Neuronal stem cell (in vitro differentiated cells): ENCODE measurements around the gene SMIM35.
A peak's percentile ranks its signal among the peaks of the same experiment; 100 is the strongest.

Experiments
- DNase-seq: peaks from one replicate; pipeline ENCODE4 v3.0.0-alpha.2; 2013; ENCODE audit warnings: low spot score
- H2AFZ ChIP-seq: one replicate; pipeline ENCODE4 v1.6.1; 2013; ENCODE audit warnings: mild to moderate bottlenecking, low read length, inconsistent platforms
- H2AK5ac ChIP-seq: 2 replicates; pipeline ENCODE4 v1.6.1; 2013; ENCODE audit warnings: low read depth, mild to moderate bottlenecking, inconsistent platforms, low read length, moderate library complexity, mixed read lengths
- H2BK120ac ChIP-seq: 2 replicates; pipeline ENCODE4 v1.6.1; 2013; ENCODE audit warnings: low read depth, mild to moderate bottlenecking, inconsistent platforms, low read length, moderate library complexity, mixed read lengths
- H2BK12ac ChIP-seq: one replicate; pipeline ENCODE4 v1.6.1; 2013; ENCODE audit warnings: low read length, inconsistent platforms
- H2BK15ac ChIP-seq: 2 replicates; pipeline ENCODE4 v1.6.1; 2013; ENCODE audit warnings: mild to moderate bottlenecking, low read length, inconsistent platforms, mixed read lengths
- H2BK5ac ChIP-seq: one replicate; pipeline ENCODE4 v1.6.1; 2013; ENCODE audit warnings: inconsistent platforms, mild to moderate bottlenecking, low read length, moderate library complexity
- H3K14ac ChIP-seq: one replicate; pipeline ENCODE4 v1.6.1; 2013; ENCODE audit warnings: low read length, inconsistent platforms
- H3K18ac ChIP-seq: 2 replicates; pipeline ENCODE4 v1.6.1; 2013; ENCODE audit warnings: low read length, inconsistent platforms
- H3K23ac ChIP-seq: 2 replicates; pipeline ENCODE4 v1.6.1; 2013; ENCODE audit warnings: low read depth, mild to moderate bottlenecking, mixed read lengths, low read length, inconsistent platforms; ENCODE audit not compliant: poor library complexity
- H3K27ac ChIP-seq: replicated peaks from 3 replicates; pipeline ENCODE4 v1.5.1; 2013; ENCODE audit warnings: low read length, inconsistent platforms
- H3K27me3 ChIP-seq, 3 experiments: 2 replicates each; pipeline ENCODE4 v1.6.1; 2013; ENCODE audit warnings: low read length in 3 of 3, mild to moderate bottlenecking in 2 of 3, inconsistent platforms in 1 of 3, low read depth in 1 of 3, mixed read lengths in 1 of 3, moderate library complexity in 1 of 3; ENCODE audit not compliant: control insufficient read depth in 3 of 3, insufficient read depth in 3 of 3
- H3K36me3 ChIP-seq, 2 donors: replicated peaks in 1 of 2; 2 replicates each; pipeline ENCODE4 v1.6.1; 2013; ENCODE audit warnings: low read length in 2 of 2; ENCODE audit not compliant: control insufficient read depth in 2 of 2, insufficient read depth in 2 of 2
- H3K4ac ChIP-seq: 2 replicates; pipeline ENCODE4 v1.6.1; 2013; ENCODE audit warnings: inconsistent platforms, mild to moderate bottlenecking, low read length, moderate library complexity
- H3K4me1 ChIP-seq, 2 donors: 1 replicate in 1 of 2; 2 replicates in 1 of 2; pipeline ENCODE4 v1.6.1; 2013; ENCODE audit warnings: low read length in 2 of 2, low read depth in 1 of 2; ENCODE audit not compliant: control insufficient read depth in 2 of 2, insufficient read depth in 1 of 2
- H3K4me2 ChIP-seq: one replicate; pipeline ENCODE4 v1.6.1; 2013; ENCODE audit warnings: mild to moderate bottlenecking, low read length, inconsistent platforms; ENCODE audit not compliant: insufficient read depth, poor library complexity, severe bottlenecking
- H3K4me3 ChIP-seq, 2 donors: 2 replicates each; pipeline ENCODE4 v1.5.1; 2013; ENCODE audit warnings: low read length in 2 of 2, mild to moderate bottlenecking in 2 of 2, inconsistent platforms in 1 of 2, moderate library complexity in 1 of 2
- H3K79me1 ChIP-seq: one replicate; pipeline ENCODE4 v1.6.1; 2013; ENCODE audit warnings: low read depth, mild to moderate bottlenecking, inconsistent platforms, low read length, moderate library complexity
- H3K9ac ChIP-seq: one replicate; pipeline ENCODE4 v1.6.1; 2013; ENCODE audit warnings: mild to moderate bottlenecking, low read depth, low read length, inconsistent platforms; ENCODE audit not compliant: poor library complexity
- H3K9me3 ChIP-seq, 2 donors: replicated peaks in 1 of 2; 2 replicates each; pipeline versions ENCODE3 to v1.6.1; 2013; ENCODE audit warnings: low read length in 2 of 2, mild to moderate bottlenecking in 2 of 2, inconsistent platforms in 1 of 2, low read depth in 1 of 2, mixed read lengths in 1 of 2, moderate library complexity in 1 of 2; ENCODE audit not compliant: control insufficient read depth in 2 of 2, insufficient read depth in 1 of 2
- H4K8ac ChIP-seq: one replicate; pipeline ENCODE4 v1.6.1; 2013; ENCODE audit warnings: low read depth, mild to moderate bottlenecking, inconsistent platforms, low read length, moderate library complexity
- H4K91ac ChIP-seq: one replicate; pipeline ENCODE4 v1.6.1; 2013; ENCODE audit warnings: low read length, low read depth, mild to moderate bottlenecking, inconsistent platforms; ENCODE audit not compliant: poor library complexity
- WGBS, 2 donors: extraction: QIAGEN DNeasy Blood & Tissue Kit; methylation state at CpG; one replicate each; pipeline ENCODE4 v1.1.7; 2013; ENCODE audit warnings: missing lambda C conversion rate in 2 of 2, mixed read lengths in 1 of 2; ENCODE audit not compliant: insufficient read length in 2 of 2, insufficient replicate concordance in 1 of 2; ENCODE audit errors: extremely low coverage in 2 of 2; 5-methylcytosine and 5-hydroxymethylcytosine counted together

Gene SMIM35

DNA sequence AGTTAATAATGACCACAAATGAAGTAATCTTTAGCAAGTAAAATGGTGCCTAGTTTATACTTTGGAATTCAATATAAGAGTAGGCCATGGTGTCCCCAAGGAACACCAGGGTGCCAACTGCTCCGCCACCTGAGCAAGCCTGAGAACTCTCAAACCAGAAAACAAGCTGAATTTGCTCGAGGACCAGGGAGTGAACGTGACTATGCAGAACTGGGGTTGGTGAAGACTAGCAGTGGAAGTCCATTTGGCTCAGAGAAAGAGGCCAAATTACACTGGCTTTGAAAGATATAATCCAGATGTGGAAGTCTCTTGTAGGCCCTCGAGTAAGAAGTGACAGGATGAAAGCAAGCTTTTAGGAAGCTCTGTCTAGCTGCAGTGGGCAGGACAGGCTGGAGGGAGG lies 8.7 kb upstream of the SMIM35 start:
- Histone ChIP-seq H3K14ac (no peak overlapping the region), H3K4me3 (no peak overlapping the region), H4K91ac (no peak overlapping the region), H3K4ac (no peak overlapping the region), H3K18ac (no peak overlapping the region), H3K27ac (no peak overlapping the region), H3K9ac (no peak overlapping the region), H3K9me3 (no peaks in the 10 kb centered on the region), H4K8ac (no peak overlapping the region), H3K23ac (no peak overlapping the region), H3K27me3 (peaks cover 0 to 23% (median 0%) of the 10 kb centered on the region in 3 experiments), H3K4me2 (no peak overlapping the region), H2BK12ac (no peak overlapping the region), H3K79me1 (no peaks in the 10 kb centered on the region), H2BK5ac (no peak overlapping the region), H3K36me3 (no peaks in the 10 kb centered on the region), H2BK15ac (no peak overlapping the region), H3K4me1 (peaks cover 2 to 18% of the 10 kb centered on the region in 2 donors), H2BK120ac (no peak overlapping the region), H2AK5ac (no peak overlapping the region), H2AFZ (no peak overlapping the region)
- no peak for DNase-seq
- no CpG with 5 or more reads among the region's 4 CpGs for WGBS, 2 donors

DNA sequence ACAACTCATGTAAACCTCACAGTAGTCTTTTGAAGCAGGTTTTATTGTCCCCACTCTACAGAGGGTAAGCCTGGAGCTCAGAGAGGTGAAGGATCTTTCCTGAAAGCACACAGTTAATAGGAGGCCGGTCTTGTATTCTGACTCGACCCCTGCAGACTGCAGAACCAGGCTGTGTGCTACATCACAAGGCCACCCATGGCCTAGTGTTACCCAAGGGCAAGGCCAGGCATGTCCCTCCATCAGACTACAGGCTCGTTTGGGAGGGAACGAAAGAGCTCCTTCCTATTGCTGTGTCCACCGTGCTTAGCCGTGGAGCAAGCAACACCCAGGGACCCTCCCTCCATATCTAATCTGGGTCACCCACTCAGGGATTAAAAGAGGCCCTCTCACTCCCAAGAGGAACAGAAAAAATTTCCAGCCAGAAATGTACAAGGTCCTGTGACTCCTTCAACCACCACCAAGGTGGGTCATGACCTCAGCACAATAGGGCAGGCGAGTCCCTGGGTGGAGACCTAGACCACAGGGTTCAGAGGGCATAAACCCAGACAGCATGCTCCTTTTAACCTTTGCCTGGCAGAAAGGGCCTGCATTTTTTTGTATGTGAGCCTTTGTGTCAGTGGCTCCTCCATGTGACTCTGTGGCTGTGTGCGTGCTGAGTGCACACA lies 6.3 kb upstream of the SMIM35 start:
- Histone ChIP-seq H3K9me3 (peaks cover 0 to 1% of the 10 kb centered on the region in 2 donors), H3K18ac (no peak overlapping the region), H3K27ac (no peak overlapping the region), H3K79me1 (no peaks in the 10 kb centered on the region), H4K8ac (no peak overlapping the region), H3K4ac (no peak overlapping the region), H2BK120ac (no peak overlapping the region), H2AK5ac (no peak overlapping the region), H3K27me3 (peaks cover 0 to 7% (median 0%) of the 10 kb centered on the region in 3 experiments), H2BK15ac (no peak overlapping the region), H3K36me3 (no peaks in the 10 kb centered on the region), H2BK5ac (no peak overlapping the region), H3K23ac (no peak overlapping the region), H3K9ac (no peak overlapping the region), H2BK12ac (no peak overlapping the region), H2AFZ (no peak overlapping the region), H3K4me2 (no peak overlapping the region), H3K4me1 (peaks cover 2 to 8% of the 10 kb centered on the region in 2 donors), H4K91ac (no peak overlapping the region), H3K4me3 (no peak overlapping the region), H3K14ac (no peak overlapping the region)
- DNase-seq: peak; percentile 9
- WGBS, 2 donors: no CpG with 5 or more reads among the region's 8 CpGs

GRCh38 chr11:118091690-118092089 lies 4.9 kb upstream of the SMIM35 start:
- Histone ChIP-seq H2BK120ac (no peak overlapping the region), H3K9ac (no peak overlapping the region), H3K18ac (no peak overlapping the region), H2AK5ac (no peak overlapping the region), H4K8ac (no peak overlapping the region), H3K79me1 (no peaks in the 10 kb centered on the region), H3K36me3 (no peaks in the 10 kb centered on the region), H3K4ac (no peak overlapping the region), H2BK15ac (no peak overlapping the region), H2AFZ (no peak overlapping the region), H3K9me3 (peaks cover 7 to 8% of the 10 kb centered on the region in 2 donors), H4K91ac (no peak overlapping the region), H3K23ac (no peak overlapping the region), H3K4me1 (peaks cover 2 to 8% of the 10 kb centered on the region in 2 donors), H3K14ac (no peak overlapping the region), H2BK12ac (no peak overlapping the region), H3K4me2 (no peak overlapping the region), H3K4me3 (no peak overlapping the region), H2BK5ac (no peak overlapping the region), H3K27ac (no peak overlapping the region), H3K27me3 (peaks cover 0 to 10% (median 0%) of the 10 kb centered on the region in 3 experiments)
- DNase-seq: no peak
- no CpG with 5 or more reads among the region's 6 CpGs for WGBS, 2 donors

- Histone ChIP-seq H3K4ac (no peak overlapping the region), H3K9me3 (peaks cover 7 to 8% of the 10 kb centered on the region in 2 donors), H2BK5ac (no peak overlapping the region), H2BK12ac (no peak overlapping the region), H2AFZ (no peak overlapping the region), H3K9ac (no peak overlapping the region), H2BK120ac (no peak overlapping the region), H4K8ac (no peak overlapping the region), H3K4me1 (peaks cover 2 to 12% of the 10 kb centered on the region in 2 donors), H3K4me3 (no peak overlapping the region), H3K14ac (no peak overlapping the region), H3K27me3 (peaks cover 0 to 10% (median 0%) of the 10 kb centered on the region in 3 experiments), H3K79me1 (no peaks in the 10 kb centered on the region), H2AK5ac (no peak overlapping the region), H3K23ac (no peak overlapping the region), H3K4me2 (no peak overlapping the region), H3K18ac (no peak overlapping the region), H4K91ac (no peak overlapping the region), H3K27ac (no peak overlapping the region), H2BK15ac (no peak overlapping the region), H3K36me3 (no peaks in the 10 kb centered on the region)
- DNase-seq: no peak
- WGBS, 2 donors: no CpG with 5 or more reads among the region's 7 CpGs
These were observed 3.9 kb upstream of the SMIM35 start for GRCh38 chr11:118090545-118091162.
